Epithelial cell of prostate (primary cell): ENCODE results near the gene RFNG.
A peak's percentile ranks its signal among the peaks of the same experiment; 100 is the strongest.

Source experiments
- DNase-seq: peaks from one replicate; pipeline ENCODE4 v3.0.0-alpha.2; 2011; ENCODE audit warnings: low read depth, low spot score
- H3K27ac ChIP-seq: fragments of 450-650 bp; 2 replicates; pipeline ENCODE4 v1.5.1; 2017; ENCODE audit warnings: mild to moderate bottlenecking

RFNG gene

GRCh38 chr17:82080048-82080788 is 28.6 kb upstream of the RFNG start:
- H3K27ac ChIP-seq, result no peak overlapping the region
- DNase-seq, result no peak

DNA sequence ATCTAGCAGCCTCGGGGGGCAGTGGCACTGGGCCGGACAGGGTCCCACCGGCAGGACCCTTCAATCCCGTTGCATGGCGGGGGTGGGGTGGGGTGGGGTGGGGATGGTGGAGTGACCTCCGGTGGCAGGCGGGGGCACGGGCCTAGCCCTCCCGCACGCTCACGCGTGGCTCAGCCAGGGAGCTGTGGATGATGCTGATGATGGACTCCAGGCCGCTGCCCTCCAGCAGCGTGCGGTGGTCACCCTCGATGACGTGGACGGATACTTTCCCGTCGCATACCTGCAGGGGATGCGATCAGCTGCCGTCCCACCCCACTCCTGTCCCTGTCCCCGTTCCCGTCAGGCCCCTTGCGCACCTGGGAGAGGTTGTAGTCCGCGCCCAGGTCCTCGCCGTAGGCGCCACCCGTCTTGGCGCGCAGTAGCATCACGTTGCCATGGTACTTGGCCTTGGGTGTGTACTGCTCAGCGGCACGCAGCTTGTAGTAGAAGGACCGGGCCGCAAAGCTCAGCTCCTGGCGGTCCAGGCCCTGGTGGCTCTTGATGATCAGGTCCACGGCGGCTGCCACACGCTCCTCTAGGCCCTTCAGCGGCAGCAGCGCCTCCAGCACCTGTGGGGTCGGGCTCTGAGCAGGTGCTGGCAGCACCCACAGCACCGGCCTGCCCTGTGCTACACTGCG is 27.5 kb upstream of the RFNG start:
- no peak for DNase-seq
- no peak overlapping the region for H3K27ac ChIP-seq

DNA sequence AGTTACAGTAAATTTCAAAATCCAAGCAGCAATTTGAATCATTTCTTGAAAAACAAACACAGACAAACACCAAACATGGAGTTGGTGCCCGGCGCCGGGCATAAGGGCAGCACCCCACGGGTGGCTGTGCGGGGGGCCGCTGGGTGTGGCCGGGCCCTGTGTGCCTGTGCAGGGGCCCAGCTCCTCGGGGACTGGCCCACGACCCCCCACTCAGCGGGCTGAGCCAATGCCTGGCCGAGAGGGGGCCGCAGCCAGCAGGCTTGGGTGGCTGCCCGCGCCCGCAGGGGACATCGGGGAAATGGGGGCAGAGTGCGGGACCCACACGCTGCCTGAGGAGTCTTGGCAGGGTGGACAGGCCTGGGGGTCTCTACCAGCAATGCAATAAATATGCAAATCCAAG is 26.8 kb upstream of the RFNG start:
- no peak overlapping the region for H3K27ac ChIP-seq
- DNase-seq, result no peak

- no peak overlapping the region for H3K27ac ChIP-seq
- no peak for DNase-seq
Measured at GRCh38 chr17:82077617-82078358, 26.2 kb upstream of the RFNG start.

DNA sequence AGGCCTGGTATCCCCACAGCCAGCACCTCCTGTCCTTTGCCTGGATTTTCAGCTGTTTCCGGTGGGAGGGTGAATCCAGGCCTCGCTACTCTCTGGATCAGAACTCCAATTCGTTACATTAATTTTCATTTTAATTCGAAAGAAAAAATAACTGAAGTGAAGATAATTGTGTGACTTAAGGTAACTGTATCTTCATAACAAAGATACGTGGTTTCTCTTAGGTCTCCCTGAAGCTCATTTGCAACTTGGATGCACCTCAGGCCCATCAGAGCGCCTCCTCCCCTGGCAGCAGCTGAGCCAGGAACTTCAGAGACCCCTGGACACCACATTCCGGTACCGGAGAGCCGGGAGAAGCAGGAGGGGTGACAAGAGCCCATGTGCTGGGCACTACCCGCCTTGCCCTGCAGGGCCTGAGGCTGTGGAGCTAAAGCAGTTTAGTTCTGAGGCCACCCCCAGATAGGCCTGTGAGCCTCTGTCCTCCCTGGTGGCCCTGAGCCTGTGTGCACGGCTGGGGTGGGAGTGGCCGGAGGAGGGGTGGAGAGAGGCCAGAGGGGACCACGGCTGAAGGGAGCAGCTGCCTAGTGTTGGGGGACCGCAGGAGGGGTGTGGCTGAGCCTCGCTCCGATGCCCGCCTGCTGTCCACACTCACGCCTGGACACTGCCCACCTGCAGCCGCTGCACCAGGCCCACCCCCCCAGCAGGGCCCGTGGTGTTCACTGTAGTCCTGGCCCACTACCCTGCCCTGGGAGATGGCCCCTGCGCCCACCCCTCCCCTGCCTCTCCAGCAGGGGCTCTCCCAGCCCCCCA is 25.4 kb upstream of the RFNG start:
- no peak for DNase-seq
- H3K27ac ChIP-seq, result no peak overlapping the region

DNA sequence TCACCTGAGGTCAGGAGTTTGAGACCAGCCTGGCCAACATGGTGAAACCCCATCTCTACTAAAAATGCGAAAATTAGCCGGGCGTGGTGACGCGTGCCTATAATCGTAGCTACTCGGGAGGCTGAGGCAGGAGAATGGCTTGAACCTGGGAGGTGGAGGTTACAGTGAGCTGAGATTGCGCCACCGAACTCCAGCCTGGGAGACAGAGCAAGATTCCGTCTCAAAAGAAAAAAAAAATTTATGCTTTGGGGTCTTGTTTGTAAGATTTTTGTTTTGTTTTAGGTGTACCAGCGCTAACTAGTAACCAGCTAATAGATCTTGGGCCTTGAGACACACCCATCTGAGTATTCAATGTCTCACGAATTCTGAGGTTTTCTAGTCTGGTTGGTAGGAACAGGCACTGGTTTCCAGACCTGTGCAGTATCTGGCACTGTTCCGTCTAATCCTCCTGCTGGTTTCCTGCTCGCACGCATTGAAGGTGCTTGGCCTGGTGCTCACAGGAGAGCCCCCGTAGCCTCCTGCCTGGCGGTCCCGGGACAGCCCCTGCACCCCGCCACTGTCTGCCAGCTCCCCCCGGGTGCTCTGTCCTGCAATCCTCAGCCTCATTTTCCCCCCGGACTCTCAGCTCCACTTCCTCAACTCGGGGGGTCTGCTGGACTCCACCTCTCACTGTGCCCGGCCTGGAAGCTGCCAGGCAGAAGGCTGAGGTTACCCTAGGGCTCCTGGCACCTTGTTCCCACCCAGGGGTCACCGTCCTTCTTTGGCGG is 24.6 kb upstream of the RFNG start:
- no peak for DNase-seq
- H3K27ac ChIP-seq, result no peak overlapping the region

GRCh38 chr17:82073446-82073845 is 21.8 kb upstream of the RFNG start:
- H3K27ac ChIP-seq, result no peak overlapping the region
- DNase-seq, result no peak

- DNase-seq, result no peak
- H3K27ac ChIP-seq, result no peak overlapping the region
Measured at GRCh38 chr17:82072827-82073226, 21.2 kb upstream of the RFNG start.

DNA sequence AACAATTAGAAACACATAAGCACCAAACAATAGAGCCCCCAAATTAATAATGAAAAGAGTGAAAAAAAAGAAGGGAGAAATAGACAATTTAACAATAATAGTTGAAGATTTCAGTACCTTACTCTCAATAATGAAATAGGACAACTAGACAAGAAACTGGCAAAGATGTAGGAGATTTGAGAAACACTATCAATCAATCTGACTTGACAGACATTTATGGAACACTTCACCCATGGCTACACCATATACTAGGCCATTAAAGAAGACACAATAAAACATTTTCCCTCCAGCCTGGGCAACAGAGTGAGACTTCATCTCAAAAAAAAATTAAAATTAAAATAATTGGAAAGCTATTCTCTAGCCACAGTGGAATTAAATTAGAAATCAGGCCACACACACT is 19.0 kb upstream of the RFNG start:
- no peak overlapping the region for H3K27ac ChIP-seq
- DNase-seq, result no peak

DNA sequence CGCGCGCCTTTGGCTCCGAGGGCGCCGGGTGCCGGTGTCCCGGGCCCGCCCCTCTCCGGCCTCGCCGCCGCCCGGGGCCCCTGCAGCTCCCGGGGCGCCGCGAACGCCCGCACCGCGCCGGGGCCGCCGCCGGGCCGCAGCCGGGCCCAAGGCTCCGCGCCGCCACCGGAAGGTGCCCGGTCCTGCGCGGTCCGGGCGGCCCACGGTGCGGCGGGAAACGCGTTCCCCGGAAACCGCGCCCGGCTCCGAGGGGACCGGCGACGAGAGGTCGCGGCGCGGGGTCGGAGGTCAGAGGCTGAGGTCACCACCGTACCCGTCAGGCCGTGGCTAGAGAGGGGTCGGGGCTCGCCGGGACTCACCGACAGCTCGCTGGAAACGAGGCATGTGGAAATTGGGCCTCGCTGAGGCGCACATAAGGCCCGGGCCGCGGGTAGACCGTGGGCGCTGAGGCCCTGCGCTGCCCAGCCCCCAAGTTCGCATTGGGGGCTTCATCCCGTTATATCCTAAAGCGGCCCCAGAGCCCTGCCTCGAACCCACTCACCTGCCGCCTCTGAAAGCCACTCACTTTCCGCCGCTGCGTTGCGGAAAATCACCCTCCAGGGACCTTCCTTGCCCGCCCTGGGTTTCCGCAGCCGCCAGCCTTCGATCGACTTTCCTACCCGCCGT is 14.2 kb upstream of the RFNG start, which contains the start of gene DUS1L:
TSS of gene DUS1L (minus strand) at position 167 of the 666 bp plus-strand sequence. CDS start 745 bp downstream, outside the sequence.
- peak within 1 kb of the TSS; percentile 36 for H3K27ac ChIP-seq
- DNase-seq, result no peak

DNA sequence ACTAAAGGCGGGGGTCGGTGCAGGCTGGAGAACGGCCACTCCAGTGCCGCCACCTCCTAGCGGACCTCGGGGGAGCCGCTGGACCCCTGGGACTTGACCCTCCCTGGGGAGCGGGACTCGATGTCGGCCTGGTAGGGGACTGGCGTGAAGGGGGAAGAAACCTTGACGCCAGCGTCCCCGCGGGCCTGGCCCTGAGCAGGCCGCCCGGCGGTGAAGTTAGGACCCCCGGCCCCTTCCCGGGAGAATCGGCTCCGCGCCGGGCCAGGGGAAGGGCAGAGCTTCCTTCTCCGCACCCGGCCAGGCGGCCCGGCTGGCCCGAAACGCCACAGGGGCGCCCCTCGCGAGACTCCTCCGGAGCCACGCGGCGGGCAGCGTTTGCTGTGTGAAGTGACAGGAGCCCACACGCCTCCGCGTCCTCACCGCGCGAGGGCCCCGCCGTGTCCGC is 13.6 kb upstream of the RFNG start:
- no peak for DNase-seq
- peak overlapping the region; percentile 36 for H3K27ac ChIP-seq

DNA sequence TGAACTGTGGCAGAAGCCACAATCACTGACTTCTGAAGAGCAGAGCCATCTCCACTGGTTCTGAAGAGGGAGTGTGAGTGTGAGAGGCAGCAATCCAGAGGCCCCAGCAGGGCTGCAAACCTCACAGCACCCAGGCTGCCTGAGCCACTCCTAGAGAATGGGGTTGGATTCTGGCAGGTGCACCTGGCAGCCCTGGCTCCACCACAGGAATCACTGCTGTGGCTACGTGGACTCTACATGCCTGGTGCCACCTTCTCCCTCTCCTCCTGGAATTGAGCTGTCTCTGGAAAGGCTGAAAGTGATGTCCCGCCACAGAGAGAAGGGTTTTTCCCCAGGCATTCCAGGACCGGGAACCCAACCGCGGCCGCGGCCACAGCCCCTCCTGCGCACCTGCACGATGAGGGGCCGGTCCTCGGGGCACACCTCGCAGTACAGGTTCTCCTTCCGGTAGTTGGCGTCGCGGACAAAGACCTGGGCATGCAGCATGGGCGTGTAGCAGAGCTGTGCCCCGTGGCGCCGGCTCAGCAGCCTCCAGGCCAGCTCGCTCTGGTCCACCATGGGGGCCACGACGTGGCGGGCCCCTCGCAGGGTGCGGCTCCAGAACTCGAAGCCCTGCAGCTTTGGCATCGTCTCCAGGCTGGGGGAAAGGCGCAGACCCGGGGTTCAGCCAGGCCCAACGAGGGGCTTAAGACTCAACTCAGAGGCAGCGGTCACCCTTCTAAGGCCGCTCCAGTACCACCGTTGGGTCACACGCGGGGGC is 13.0 kb upstream of the RFNG start:
- peak overlapping the region; percentile 36 for H3K27ac ChIP-seq
- DNase-seq, result no peak

DNA sequence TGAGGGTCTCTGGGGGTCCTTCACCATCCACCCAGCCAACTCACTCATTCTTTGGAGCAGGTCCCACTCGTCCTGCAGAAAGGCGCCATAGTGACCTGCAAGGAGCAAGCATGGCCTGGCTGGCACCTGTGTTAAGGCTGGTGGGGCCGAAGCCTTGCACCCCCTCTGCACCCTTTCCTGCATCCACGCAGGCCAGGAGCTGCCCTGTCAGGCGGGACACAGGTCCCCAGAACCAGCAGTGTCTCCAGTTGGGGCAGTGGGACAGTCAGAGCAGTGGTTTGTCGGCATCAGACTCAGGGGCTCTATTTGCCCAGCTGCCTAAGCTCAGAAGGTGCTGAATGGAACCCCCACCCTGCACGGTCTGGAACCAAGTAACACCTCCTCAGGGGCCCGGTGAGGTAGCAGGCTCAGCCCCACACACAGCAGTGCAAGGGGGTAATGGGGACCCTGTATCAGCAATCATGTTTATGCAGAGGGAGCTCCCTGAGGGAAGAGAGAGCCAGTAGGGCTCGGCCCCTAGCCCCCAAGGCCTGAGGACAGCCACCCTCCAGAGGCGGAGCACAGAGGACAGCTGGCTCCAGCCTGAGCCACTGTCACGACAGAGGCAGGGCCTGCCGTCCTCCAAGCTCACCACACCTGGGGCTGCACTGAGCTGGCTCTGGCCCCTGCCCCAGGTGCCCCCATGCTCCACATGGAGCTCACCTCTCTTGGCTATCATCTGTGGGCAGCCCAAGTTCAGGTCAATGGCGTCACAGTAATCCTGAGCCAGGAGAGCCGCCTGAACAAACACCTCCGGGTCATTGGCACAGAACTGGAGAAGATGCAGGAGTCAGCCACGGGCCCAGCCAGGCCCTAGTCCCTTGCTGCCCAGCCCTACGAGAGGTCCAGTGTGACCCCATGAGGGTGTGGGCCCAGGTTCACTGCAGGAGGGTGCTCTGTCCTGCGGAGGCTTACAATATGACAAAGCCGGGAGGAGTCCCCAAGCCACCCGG is 12.1 kb upstream of the RFNG start:
- no peak for DNase-seq
- no peak overlapping the region for H3K27ac ChIP-seq

DNA sequence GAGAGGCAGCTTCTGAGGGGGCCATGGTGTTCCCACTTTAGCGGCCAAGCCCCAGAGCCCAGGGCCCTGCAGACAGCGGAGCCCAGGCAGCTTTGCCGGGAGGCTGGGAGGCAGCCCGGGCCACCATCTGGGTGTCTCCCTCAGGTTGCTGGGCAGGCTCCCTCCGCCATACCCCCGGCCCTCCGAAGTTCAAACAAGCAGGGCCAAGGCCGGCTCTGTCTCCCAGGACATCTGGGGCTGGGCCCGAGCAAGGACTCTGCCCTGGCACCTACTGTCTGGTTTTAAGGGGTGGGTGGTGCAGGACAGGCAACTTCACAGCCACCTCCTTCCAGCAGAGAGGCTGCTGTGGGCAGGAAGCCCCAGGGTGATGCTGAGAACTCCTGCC is 11.4 kb upstream of the RFNG start:
- no peak for DNase-seq
- no peak overlapping the region for H3K27ac ChIP-seq

- no peak overlapping the region for H3K27ac ChIP-seq
- no peak for DNase-seq
Measured at GRCh38 chr17:82062076-82062983, 10.7 kb upstream of the RFNG start.
